Kidney glomerular epithelial cell (primary cell): ENCODE measurements around the gene DSCAML1.

ENCODE experiments used
- DNase-seq: peaks from one replicate; lab custom pipeline; 2025; lab: John Stamatoyannopoulos, UW

DSCAML1 gene

DNA sequence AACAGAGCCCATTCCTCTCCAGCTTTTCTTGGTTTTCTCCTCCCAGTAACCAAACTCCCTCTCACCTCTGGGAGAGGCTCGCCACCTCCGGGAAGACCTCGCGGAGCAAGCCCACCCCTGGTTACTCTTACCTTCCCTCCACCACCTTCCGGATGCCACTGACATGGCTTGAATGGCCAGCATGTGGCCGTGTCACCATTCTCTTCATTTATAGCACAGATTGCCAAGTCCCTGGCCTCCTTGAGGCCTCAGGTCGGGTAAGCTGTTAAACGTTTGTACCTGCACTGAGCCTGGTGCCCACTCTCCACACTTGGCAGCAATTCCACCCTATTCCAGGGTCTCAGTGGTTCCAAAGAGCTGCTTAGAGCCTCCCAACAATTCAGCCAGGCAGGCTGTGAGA, 35.5 kb upstream of the DSCAML1 start:
- DNase-seq = no peak

DNA sequence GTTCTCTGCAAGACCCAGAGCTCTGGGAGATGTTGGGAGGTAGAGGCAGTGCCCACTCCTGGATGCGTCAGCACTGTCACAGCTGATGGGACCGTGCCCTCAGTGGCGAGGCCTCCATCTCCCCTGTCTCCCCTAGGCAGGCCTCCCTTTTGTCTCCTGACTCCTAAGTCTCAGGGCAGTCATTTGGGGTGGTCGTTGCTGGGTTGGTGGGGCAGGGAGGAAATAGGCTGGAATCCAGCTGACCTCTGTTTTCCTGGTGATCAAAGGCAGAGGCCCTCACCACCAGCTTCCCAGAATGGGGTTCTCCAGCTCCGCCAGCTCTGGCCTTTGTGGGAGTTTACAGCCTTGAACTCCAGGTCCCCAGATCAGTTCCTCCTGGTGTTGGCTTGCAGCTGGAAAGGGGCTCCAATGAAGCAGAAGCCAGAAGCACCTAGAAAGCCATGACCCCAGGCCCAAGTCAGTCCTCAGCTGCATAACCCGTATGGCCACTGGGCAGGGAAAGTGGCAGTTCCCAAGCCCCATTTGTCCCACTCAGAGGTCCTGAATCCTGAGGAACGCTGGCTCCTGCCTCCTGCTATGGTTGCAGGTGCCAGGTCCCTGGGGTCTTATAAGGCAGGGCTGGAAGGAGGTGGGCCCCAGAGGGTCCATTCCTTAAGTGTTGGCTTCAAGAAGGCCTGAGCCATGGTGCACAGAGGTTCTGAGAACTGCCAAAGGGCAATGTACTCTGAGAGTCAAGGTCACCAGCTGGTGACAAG, 34.8 kb upstream of the DSCAML1 start:
- DNase-seq = no peak

DNA sequence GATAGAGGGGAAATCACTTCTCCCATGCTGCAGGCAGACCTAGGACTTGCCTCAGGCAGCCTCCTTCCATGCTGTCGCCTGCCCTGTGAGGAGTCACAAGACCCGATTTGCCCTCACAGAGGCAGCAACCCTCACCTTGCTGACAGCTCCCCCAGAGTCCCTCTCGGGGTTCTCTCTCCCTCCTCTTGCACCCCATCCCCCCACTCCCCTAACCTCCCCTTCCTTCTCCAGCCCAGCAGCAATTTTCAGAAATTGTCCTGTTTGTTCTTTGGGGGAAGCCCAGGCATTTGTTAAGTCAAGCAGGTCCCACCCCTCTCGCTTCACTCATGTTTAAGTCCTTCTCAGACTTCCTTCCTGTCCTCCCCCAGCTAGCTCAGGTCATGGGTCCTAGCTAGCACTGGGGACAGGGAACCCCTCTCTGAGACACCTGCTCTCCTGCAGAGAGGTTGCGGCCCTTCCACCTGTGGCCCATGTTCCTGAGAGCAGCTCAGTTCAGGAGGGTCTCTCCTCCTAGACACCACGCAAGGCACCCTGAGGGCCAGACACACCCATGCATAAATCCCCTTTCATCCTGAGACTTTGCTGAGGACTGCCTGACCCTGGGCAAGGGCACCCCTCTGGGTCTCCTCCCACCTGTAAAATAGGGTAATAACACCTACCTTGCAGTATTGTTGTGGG, 33.8 kb upstream of the DSCAML1 start:
- DNase-seq = no peak

DNA sequence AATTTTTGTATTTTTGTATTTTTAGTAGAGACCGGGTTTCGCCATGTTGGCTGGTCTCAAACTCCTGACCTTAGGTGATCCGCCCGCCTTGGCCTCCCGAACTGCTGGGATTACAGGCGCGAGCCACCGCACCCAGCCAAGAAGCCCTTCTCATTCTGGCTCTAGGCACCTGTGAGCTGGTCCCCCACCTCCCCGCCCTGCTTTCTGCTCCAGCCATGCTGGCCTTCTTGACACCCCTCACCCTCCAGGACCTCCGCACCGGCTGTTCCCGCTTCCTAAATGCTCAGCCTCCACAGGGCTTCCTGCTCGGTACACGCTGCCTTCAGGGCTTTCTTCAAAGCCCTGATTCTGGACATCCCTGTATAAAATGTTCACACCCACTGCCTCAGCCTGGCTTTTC, 33.1 kb upstream of the DSCAML1 start:
- no peak for DNase-seq

DNA sequence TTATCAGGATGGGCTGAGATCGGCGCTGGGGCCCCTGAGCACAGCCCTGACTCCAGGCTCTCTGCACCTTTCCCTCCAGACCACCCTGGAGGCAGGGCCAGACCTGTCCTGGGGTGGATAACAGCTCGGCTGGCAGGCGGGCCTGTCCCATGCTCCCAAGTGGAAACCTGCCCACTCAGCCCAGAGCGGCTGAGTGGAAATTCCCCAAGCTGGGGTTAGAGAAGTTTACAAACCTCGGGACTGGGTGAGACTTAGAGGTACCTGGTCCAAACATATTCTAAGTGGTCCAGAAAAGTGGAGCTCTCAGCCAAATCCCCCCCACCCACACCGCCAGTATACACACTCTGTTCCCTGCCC, 32.3 kb upstream of the DSCAML1 start:
- DNase-seq = no peak

DNA sequence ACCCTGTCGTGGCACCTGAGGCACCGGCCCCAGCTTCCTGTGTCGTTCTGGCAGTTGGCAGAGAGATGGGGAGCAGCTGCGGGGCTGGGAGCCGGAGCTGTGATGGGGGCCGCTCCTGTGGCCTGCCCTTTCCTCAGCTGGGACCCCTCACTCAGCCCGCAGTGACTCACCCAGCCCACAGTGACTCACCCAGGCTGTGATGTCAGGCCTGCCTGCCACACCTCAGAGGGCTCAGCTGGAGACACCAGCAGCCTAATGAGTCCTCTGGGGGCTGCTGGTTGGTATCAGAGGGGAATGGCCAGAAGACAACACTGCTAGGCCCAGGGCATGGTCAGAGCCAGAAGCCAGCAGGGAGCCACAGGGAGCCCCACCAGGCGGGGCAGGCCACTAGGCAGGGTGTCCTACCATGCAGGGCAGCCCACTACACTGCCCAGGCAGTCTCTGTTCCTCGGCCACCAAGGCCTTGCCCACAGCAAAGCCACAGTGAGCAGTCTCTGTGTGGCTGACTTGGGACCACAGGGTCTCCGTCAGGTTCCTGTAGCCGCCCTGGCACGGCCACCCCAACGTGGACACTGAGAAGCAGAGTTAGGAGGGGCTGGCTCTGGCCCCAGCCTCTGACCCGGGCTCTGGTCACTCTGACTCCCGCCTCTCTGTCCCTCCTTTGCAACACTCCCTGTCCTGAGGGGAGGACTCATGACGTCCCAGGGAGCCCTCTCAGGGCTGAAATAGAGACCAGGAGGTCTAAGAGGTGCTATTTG, 31.8 kb upstream of the DSCAML1 start:
- DNase-seq = peak; percentile 53

DNA sequence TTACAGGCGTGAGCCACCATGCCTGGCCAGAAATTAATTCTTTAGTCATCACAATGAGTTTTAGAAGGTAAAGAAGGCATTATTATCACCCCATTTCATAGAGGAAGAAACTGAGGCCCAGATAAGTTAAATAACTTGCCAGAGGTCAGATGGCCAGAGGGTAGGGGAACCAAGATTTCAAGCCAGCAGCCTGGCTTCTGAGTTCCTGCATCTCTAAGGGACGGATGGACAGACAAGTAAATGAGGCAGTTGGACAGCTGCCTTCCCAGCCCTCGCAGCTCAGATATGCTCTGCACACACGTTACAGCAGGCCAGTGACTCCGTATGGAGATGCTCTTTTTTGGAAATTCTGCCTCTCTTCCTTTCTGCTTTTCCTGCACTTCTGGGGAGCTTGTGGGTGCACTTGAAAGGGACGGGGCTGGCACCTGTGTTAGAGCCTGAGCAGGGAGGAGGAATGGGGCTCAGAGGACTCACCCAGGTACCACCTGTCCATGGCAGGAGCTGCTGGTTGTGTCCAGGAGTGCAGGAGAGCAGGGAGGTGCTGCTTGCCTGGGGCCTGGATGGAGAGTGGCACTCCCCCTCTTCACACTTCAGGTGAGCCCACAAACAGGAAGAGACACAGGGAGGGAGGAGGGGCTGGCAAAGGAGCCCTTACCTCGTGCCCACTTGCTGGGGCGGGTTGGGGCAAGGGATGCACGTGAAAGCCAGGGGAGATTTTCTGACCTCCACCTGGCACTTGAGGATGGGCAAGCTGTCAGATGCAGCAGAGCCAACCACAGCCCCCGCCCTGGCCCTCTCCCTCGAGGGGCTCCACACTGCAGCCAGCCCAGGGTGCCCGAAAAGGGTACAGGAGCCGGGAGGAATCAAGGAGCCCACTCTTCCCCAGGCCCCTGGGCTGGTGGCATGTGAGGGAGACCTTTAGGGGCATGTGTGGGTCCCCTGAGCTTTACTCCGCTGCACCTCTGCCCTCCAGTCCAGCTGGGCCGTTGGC, 30.8 kb upstream of the DSCAML1 start:
- no peak for DNase-seq

DNA sequence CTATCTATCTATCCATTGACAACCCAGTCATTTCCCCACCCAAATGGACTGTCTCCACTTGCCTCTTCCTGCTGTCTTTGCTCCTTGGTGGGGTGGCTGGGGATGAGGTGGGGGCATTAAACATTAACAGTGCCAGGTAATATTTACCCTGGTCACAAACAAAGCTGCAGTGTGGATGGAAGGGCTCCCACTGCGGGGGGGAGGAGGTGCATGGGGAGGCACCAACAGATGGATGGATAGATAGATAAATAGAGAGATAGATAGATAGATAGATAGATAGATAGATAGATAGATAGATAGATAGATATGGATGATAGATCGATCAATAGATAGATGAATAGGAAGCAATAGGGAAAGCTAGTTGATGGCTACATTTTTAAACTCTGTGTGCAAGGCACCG, 29.8 kb upstream of the DSCAML1 start:
- DNase-seq = peak; percentile 15

DNA sequence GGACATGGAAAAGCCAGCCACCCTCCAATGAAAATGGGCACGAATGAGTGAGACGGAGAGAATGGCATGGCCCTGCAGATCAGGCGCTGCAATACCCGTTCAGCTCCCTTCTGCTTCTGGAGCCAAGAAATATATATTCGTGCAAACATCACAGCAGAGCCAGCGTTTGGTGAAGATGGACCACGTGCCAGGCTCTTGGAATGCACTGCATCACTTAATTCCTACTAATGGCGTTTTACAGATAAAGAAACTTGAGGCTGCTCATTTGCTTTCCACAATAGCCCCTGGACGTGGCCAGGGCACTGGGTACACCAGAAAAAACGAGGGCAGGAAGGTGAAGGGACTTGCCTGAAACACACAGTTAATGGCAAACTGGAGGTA, 29.2 kb upstream of the DSCAML1 start:
- no peak for DNase-seq

DNA sequence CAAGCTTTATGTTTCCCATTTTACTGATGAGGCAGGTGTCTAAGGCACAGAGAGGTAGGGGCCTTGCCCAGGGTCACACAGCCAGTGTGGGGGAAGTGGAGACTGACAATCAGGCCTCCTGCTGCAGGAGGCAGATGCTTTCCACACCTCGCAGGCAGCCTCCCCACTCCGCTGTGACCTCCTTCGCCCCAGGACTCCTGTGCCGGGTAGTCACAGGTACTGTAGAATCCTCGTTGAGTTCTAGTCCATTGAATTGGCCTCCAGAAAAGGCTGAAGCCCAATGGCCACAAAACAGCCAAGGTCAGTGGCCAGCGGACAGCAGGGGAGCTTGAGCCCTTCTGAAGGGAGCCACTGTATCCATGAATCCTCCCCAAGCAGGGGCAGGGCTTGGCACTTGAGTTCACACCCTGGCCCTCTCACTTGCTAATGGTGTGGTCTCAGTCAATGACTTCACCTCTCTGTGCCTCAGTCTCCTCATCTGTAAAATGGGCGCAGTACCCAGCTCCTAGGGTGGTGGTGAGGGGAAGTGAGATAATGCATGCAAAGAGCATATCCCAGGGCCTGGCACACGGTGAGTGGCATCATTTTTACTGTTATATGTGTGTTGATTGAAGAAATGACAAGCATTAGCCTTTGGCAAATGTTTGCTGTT, 28.6 kb upstream of the DSCAML1 start:
- DNase-seq = no peak

DNA sequence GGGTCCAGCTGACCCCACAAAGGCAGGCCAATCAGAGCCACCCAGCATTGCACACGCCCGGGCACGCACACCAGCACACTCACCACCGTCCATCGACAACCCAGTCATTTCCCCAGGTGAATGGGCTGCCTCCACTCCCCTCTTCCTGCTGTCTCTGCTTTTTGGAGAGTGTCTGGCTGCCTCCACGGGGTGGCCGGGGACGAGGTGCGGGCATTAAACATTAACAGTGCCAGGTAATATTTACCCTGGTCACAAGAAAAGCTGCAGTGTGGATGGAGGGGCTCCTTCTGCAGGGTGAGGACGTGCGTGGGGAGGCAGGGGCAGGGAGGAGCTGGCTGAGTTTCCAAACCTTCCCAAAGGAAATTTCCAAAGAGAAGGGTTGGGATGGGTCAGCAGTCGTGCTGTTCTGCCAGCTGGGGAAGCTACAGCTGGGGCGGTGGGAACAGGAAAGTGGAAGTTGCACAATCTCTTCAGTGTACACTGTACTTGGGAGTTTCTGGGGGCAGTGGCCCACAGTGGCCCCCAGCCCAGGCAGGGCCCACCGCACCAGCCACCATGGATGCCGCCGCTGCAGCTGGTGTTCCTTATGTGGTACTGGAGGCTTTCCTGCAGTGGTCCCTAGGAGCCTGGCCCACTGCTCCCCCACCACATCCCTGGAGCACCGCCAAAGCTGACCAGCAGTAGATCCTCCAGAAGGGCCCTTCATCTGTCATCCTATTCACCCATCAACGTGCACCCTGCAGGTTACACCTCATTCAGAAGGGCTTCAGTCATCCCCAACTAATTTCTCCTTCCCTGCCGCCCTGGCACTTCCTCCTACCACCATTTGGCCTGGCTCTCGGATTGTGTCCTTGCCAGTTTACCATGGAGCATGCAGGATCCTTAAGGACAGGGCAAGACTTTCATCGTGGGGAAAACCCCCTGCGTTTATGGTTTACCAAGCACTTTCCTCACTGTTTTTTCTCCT, 27.8 kb upstream of the DSCAML1 start, which contains the start of gene FXYD2:
Gene FXYD2 (minus strand): TSS at position 174 of the 967 bp plus-strand sequence. CDS start 66 bp downstream, at position 108.
- no peak for DNase-seq

DNA sequence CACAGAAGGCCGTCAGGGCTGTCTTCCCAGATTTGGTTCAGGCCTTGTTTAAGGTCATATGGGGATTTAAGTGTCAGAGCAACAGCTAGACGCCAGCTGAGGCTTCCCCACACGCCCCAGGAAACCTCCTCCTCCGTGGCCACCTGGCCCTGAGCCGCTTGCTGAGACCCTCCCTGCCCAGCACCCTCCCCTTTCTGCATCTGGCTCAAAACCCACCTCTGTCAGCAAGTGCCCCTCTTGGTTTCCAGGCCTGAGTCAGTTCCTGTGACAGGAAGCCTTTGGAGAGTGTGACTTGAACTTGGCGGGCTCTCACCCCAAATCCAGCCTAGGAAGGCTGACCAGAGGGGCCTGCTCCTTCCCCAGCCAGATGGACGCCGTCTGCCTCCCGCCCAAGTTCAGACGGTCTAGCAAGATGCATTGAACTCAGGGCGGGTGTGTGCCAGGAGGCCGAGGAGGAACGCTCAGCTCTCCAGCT, 27.0 kb upstream of the DSCAML1 start:
- DNase-seq = no peak

DNA sequence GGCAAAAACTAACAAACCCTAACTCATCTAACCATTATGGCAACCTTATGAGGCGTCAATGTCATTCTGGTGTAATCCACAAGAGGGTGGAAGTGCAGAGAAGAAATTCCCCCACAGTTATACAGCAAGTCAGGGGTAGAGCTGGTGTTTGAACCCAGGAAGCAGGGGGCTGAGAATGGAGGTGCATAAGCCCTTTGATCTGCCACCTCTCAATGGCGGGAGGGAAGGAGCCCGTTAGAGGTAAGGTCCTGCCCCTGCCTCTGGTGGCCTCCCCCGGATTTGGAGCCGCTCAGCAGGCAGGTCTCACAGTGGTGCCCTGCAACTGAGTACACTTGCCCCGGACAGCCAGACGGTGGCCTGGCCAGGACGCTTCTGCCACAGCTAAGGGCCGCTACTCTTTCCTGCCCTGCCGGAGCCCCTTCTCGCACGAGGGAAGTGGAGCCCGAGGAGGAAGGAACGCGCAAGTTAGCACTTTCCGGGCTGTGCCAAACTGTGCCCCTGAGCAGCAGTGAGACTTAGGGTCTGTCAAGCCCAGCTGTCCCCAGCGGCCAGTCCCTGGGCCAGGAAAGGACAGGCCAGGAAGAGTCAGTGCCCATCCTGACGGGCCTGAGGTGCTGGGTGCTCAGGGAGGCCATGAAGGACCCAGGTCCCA, 26.4 kb upstream of the DSCAML1 start:
- no peak for DNase-seq

DNA sequence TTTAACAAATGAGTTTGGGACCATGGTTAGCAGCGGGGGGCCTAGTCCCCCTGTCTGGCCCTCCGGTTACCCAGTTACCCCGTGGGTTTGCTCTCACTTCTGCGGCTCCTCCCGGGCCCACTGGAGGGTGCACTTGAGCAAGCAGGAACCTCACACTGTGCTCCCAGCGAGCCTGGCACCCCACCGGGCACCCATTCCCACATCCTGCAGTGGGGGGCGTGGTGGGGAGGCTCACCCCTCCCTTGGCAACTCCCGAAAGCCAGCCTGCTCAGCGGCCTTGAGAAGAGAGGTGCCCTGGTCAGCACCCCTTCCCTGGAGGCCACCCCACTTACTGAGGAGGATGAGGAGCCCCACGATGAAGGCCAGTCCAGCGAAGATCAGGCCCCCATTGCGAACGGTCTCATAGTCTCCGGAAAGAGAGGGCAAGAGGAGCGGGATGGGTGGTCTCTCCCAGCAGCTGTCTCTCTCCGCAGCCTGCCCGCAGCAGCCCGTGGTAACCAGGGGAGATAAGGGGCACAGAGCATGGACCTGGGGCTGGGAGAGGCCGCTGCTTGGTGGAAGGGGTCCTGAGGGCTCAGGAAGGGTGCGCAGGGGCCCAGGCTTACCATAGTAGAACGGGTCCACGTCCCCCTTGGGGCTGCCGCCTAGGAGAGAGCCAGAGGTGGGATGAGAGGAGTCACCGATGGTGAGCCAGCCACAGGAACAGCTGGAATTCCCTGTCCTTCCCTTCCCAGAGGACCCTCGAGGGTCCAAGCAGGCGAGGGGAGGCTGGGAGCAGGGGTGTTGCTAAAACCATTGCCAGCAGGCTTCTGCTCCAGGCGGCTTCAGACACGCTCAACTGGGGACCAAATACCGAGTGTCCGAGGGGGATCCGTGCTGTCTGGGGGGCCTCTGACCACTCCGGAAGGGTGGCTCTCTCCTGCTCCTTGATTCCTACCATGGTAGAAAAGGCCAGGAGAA, 25.3 kb upstream of the DSCAML1 start:
- DNase-seq = peak; percentile 16

DNA sequence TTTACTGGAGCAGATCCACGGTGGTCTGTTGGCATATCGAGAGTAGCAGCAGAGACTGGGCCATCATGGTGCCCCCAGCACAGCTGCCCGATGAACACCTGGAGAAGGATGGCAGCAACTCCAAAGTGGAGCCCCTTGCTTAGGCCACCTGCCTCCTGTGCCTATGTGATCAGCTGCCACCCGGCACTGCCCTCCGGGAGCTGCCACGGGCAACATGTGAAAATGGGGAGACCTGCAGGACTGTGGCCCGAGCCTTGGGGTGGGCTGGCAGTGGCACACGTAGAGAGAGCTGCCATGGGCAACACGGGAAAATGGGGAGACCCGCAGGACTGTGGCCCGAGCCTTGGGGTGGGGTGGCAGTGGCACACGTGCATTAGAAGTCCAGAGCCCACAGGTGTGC, 24.4 kb upstream of the DSCAML1 start:
- no peak for DNase-seq

DNA sequence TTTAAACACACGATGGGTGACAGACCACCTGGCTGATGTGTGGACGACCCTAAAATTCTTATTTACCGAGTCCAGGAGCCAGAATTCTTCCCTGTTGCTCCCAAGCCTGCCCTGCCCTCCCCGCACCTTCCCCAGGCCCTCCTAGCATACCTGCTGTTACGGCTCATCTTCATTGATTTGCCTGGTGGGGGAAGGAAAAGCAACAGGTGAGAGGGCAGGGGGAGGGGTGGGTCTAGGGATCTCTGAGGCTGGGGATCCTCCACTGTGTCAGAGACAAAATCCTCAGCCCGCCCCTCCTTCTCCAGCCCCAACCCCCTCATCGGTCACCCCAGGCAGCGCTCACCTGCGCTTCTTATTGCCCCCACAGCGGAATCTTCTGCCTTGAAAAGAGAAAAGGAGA, 23.5 kb upstream of the DSCAML1 start:
- DNase-seq = no peak

DNA sequence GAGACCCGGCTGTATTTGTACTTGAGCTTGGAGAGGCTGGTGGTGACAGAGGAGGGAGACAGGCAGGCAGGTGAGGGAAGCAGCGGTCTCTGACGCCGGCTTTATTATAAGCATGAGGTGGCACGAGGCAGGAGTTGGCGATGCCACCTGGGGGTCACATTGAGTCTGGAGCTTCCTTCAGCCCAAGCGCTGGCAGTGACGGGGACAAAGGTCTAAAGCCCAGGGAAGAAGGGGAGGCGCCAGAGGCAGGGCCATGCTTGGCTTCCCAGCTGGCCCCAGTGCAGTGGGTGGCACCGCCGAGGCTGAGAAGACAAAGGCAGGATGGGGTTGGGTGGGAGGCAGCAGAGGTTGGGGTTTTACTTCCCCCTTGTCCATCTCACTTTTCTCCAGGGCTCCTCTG, 23.1 kb upstream of the DSCAML1 start:
- DNase-seq = no peak
